ENCODE results near the gene DYNLRB2. TPM values are rescaled to one million over a fixed set of nuclear protein-coding genes. Genes with fewer than 3 reads are reported as not detected.

Gene DYNLRB2
- total RNA-seq, 1 donor from 2014 or later: not detected

GRCh38 chr16:80509872-80510271 is 30.9 kb upstream of the DYNLRB2 start:
- DNase-seq (ENCODE audit: low read depth): no peak
- Histone ChIP-seq H3K27me3 (ENCODE audit: control insufficient read depth, insufficient read depth, low read length) (no peaks in the 10 kb centered on the region), H3K4me3 (ENCODE audit: low read depth, low read length) (no peak overlapping the region)

DNA sequence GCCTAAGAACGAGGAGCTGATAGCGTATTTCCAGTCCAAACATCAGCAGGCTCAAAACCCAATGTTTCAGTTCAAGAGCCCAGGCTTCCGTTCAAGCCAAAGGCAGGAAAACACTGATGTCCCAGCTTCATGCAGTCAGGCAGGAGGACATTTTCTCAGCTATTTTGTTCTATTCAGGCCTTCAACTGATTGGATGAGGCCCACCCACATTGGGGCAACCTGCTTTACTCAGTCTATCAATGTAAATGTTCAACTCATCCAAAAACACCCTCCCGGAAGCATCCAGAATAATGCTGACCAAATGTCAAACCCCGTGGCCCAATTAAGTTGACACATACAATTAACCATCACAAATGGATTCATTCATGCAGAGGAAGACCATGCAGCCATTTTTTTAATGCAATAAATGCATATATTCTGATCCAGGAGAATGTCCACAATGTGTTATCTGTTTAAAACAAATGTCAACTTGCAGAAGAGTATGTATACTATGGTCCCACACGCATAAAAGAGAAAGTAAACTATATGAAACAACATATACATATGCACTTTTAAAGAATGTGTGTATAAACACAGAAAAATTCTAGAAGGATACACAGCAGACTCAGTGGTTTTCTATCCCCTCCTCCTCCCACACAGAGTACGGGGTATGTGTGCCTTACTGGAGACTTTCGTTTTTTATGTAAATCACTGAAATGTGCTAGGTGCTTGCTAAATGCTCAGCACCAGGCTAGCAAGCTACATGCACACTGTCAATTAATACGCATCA is 28.8 kb upstream of the DYNLRB2 start:
- no peaks in the 10 kb centered on the region for H3K27me3 ChIP-seq (ENCODE audit: control insufficient read depth, insufficient read depth, low read length)
- DNase-seq (ENCODE audit: low read depth): no peak
- H3K36me3 ChIP-seq (ENCODE audit: control insufficient read depth, insufficient read depth, low read length): no peaks in the 10 kb centered on the region
- no peak for TF ChIP-seq CTCF (IDR thresholded peaks at IDR 0.05; ENCODE audit: insufficient read depth, low read length, poor library complexity, severe bottlenecking)
- H3K4me3 ChIP-seq (ENCODE audit: low read depth, low read length): no peak overlapping the region

More at GRCh38 chr16:80509872-80510271, 30.9 kb upstream of the DYNLRB2 start:
- TF ChIP-seq CTCF (IDR thresholded peaks at IDR 0.05; ENCODE audit: insufficient read depth, low read length, poor library complexity, severe bottlenecking): no peak
- no peaks in the 10 kb centered on the region for H3K36me3 ChIP-seq (ENCODE audit: control insufficient read depth, insufficient read depth, low read length)

- no peaks in the 10 kb centered on the region for H3K27me3 ChIP-seq (ENCODE audit: control insufficient read depth, insufficient read depth, low read length)
- DNase-seq (ENCODE audit: low read depth): no peak
- H3K4me3 ChIP-seq (ENCODE audit: low read depth, low read length): no peak overlapping the region
- H3K36me3 ChIP-seq (ENCODE audit: control insufficient read depth, insufficient read depth, low read length): no peaks in the 10 kb centered on the region
- no peak for TF ChIP-seq CTCF (IDR thresholded peaks at IDR 0.05; ENCODE audit: insufficient read depth, low read length, poor library complexity, severe bottlenecking)
Observed at GRCh38 chr16:80512593-80512853, 28.3 kb upstream of the DYNLRB2 start.

DNA sequence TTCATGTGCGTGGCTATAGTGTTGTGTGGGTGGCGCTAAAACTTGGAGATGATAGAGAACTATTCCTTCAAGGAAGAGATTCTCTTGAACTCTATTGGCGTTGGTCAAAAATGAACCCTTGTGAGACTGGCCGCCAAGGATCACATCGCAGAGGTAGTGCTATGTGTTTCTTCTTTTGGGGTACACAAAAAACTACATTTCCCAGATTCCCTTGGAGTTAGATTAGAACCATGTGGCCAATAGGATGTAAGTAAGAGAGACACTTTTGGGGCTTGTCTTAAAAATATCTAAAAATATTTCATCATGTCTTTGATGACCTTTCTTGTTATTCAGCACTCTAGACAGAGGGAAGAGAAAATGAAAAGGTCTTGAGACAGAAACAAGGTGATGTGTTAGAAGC is 25.4 kb upstream of the DYNLRB2 start:
- Histone ChIP-seq H3K27me3 (ENCODE audit: control insufficient read depth, insufficient read depth, low read length) (no peaks in the 10 kb centered on the region), H3K4me3 (ENCODE audit: low read depth, low read length) (no peak overlapping the region), H3K36me3 (ENCODE audit: control insufficient read depth, insufficient read depth, low read length) (no peaks in the 10 kb centered on the region)
- DNase-seq (ENCODE audit: low read depth): no peak
- TF ChIP-seq CTCF (IDR thresholded peaks at IDR 0.05; ENCODE audit: insufficient read depth, low read length, poor library complexity, severe bottlenecking): no peak

DNA sequence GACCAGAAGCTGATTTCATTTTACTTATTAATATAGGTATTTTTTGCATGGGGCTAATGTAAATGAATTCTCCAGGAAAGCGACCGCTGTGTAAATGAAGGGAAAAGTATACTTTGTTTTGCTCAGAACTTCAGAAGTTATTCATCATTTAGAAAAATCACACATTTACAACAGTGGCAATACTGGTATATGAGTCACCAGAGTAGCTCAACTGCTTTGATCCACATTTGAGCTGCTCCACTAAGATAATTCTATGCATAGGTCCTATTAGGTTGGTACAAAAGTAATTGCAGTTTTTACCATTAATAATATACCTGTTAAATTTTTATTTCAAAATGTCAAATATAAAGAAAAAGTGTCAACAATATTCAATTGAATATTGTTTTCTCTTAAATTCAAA is 22.9 kb upstream of the DYNLRB2 start:
- Histone ChIP-seq H3K4me3 (ENCODE audit: low read depth, low read length) (no peak overlapping the region), H3K36me3 (ENCODE audit: control insufficient read depth, insufficient read depth, low read length) (no peaks in the 10 kb centered on the region), H3K27me3 (ENCODE audit: control insufficient read depth, insufficient read depth, low read length) (no peaks in the 10 kb centered on the region)
- TF ChIP-seq CTCF (IDR thresholded peaks at IDR 0.05; ENCODE audit: insufficient read depth, low read length, poor library complexity, severe bottlenecking): no peak
- DNase-seq (ENCODE audit: low read depth): no peak

GRCh38 chr16:80518436-80518835 is 22.4 kb upstream of the DYNLRB2 start:
- DNase-seq (ENCODE audit: low read depth): peak; percentile 47
- H3K36me3 ChIP-seq (ENCODE audit: control insufficient read depth, insufficient read depth, low read length): no peaks in the 10 kb centered on the region
- H3K27me3 ChIP-seq (ENCODE audit: control insufficient read depth, insufficient read depth, low read length): no peaks in the 10 kb centered on the region
- TF ChIP-seq CTCF (IDR thresholded peaks at IDR 0.05; ENCODE audit: insufficient read depth, low read length, poor library complexity, severe bottlenecking): no peak
- H3K4me3 ChIP-seq (ENCODE audit: low read depth, low read length): no peak overlapping the region
